Effector memory CD4-positive, alpha-beta T cell (primary cell): Measurements from ENCODE around the gene LRRK1.

Experiments
- DNase-seq, 3 donors: peaks; one replicate each; pipeline ENCODE4 v3.0.0-alpha.2; 2020
- H3K27ac ChIP-seq: 2 replicates; pipeline ENCODE4 v1.7.0; 2013; ENCODE audit warnings: mild to moderate bottlenecking, low read length, moderate library complexity; ENCODE audit not compliant: insufficient read depth, poor library complexity, severe bottlenecking
- H3K27me3 ChIP-seq: replicated peaks from 2 replicates; pipeline ENCODE4 v1.7.0; 2013; ENCODE audit warnings: mild to moderate bottlenecking, low read length; ENCODE audit not compliant: insufficient read depth, control insufficient read depth, poor library complexity, severe bottlenecking
- H3K36me3 ChIP-seq: 2 replicates; pipeline ENCODE4 v1.7.0; 2013; ENCODE audit warnings: mild to moderate bottlenecking, low read length, moderate library complexity; ENCODE audit not compliant: control insufficient read depth, insufficient read depth
- H3K4me1 ChIP-seq: 2 replicates; pipeline ENCODE4 v1.7.0; 2013; ENCODE audit warnings: low read length, mild to moderate bottlenecking; ENCODE audit not compliant: control insufficient read depth, insufficient read depth, poor library complexity, severe bottlenecking
- H3K4me3 ChIP-seq: 2 replicates; pipeline ENCODE4 v1.7.0; 2013; ENCODE audit warnings: low read length, low read depth, mild to moderate bottlenecking; ENCODE audit not compliant: insufficient read depth, poor library complexity, severe bottlenecking
- H3K9me3 ChIP-seq: 2 replicates; pipeline ENCODE4 v1.7.0; 2013; ENCODE audit warnings: mild to moderate bottlenecking, low read length, moderate library complexity; ENCODE audit not compliant: control insufficient read depth

LRRK1 gene

GRCh38 chr15:101118116-101118515 is 199.0 kb downstream of the LRRK1 start:
- Histone ChIP-seq H3K9me3 (no peaks in the 10 kb centered on the region), H3K36me3 (no peaks in the 10 kb centered on the region), H3K4me3 (no peak overlapping the region), H3K4me1 (no peaks in the 10 kb centered on the region), H3K27me3 (no peaks in the 10 kb centered on the region), H3K27ac (no peak overlapping the region)
- no peak for DNase-seq

DNA sequence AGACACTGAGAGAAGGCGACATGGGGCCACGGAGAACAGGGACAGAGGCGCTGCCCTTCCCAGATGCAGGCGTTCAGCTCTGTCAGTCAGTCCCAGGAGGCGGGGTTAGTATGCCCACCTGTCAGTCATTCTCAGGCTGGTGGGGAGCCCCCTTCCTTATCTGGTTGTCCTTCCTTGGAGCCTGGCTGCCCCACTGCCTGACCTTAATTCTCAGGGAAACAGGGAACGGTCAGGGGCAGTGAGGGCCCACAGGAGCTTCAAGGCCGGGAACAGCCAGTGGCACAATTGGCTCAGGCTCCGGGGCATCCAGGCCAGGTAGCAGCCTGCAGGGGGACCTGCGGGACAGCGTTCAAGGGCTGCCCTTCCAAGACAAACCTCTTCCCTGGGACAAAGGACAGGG is 199.5 kb downstream of the LRRK1 start:
- no peak for DNase-seq
- H3K36me3 ChIP-seq, result no peaks in the 10 kb centered on the region

DNA sequence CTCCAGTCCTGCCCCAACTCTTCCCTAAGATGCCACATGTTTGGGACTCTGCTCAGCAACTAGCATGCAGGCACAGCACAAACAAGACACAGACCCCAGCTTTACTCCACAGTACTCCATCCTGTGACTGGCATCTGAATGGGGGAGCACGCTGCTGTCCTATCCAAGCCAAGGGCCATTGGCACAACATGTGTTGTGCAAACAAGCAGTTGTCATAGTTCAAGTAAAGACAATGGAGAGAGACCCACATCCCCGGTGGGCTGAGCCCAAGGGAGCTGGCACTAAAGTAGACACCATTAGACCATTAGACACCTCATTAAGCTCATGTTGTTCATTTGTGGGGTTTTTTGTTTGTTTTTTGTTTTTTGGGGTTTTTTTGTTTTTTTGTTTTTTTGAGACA is 200.0 kb downstream of the LRRK1 start:
- Histone ChIP-seq H3K4me1 (no peaks in the 10 kb centered on the region), H3K27ac (no peak overlapping the region)

More for the DNA sequence above, 199.5 kb downstream of the LRRK1 start:
- H3K4me3 ChIP-seq, result no peak overlapping the region
- H3K27ac ChIP-seq, result no peak overlapping the region
- H3K4me1 ChIP-seq, result no peaks in the 10 kb centered on the region
- no peaks in the 10 kb centered on the region for H3K9me3 ChIP-seq
- no peaks in the 10 kb centered on the region for H3K27me3 ChIP-seq

More for the DNA sequence above, 200.0 kb downstream of the LRRK1 start:
- no peak for DNase-seq
- Histone ChIP-seq H3K9me3 (no peaks in the 10 kb centered on the region), H3K36me3 (no peaks in the 10 kb centered on the region), H3K27me3 (no peaks in the 10 kb centered on the region), H3K4me3 (no peak overlapping the region)
